SKM-1 treated with dmso at 0.1 percent for 144 hours (cell line): Measurements from ENCODE around the gene SMR3A.

Experiments
- DNase-seq: peaks from one replicate; lab custom pipeline; 2025; ENCODE audit not compliant: unreplicated experiment; lab: John Stamatoyannopoulos, UW

Gene SMR3A

GRCh38 chr4:70360460-70360859 is at the start of gene SMR3A:
Gene SMR3A (plus strand): TSS chr4:70360760. CDS start chr4:70362116, 1,356 bp downstream.
- no peak for DNase-seq

DNA sequence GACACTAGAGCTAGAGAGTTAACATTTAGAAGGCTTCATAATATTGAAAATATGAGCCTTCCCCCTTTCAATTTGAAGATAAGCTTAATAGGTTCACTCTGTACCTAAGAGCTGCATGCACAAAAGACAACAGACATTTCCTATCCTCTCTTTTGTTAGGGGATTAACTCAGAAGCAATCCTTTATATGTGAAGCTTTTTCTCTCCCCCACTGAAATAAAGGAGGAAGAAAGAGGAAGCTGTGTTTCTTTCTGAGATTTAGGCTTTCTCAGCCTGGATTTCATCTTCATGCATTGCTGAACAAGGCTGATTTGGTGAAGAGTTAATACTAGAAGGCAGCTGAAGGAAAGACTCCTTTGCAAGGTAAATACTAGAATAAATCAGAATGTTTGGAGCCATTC is 46.8 kb upstream of the SMR3A start:
- no peak for DNase-seq

- DNase-seq, result no peak
These were observed 44.6 kb upstream of the SMR3A start for GRCh38 chr4:70315928-70316327.

- DNase-seq, result no peak
These were observed 34.5 kb upstream of the SMR3A start for GRCh38 chr4:70326052-70326451.

GRCh38 chr4:70334681-70335080 is 25.9 kb upstream of the SMR3A start, which contains the start of gene CABS1:
Gene CABS1 (plus strand): TSS chr4:70334981. CDS start chr4:70335040, 59 bp downstream.
- DNase-seq, result no peak

- DNase-seq, result no peak
These were observed 24.5 kb upstream of the SMR3A start for GRCh38 chr4:70336043-70336442.

- DNase-seq, result no peak
These were observed 22.6 kb upstream of the SMR3A start for GRCh38 chr4:70337886-70338420.

DNA sequence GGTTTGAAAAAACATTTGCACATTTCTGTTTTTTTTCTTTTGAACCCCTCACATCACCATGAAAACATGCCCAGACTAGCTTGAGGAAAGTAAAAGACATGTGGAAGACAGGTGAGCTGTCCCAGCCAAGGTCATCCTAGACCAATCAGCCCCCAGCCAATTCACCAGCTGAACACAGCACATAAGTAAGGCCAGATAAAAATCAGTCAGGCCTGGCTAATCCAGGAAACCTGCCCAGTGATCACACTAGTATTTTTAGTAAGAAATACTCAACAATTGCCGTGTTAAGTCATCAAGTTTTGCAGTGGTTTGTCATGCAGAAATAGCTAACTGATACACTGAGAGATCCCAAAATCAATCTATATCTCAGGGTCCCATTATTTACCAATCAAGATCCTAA is 4.4 kb upstream of the SMR3A start:
- no peak for DNase-seq

- DNase-seq, result no peak
These were observed 1.4 kb upstream of the SMR3A start for GRCh38 chr4:70359115-70359661.

DNA sequence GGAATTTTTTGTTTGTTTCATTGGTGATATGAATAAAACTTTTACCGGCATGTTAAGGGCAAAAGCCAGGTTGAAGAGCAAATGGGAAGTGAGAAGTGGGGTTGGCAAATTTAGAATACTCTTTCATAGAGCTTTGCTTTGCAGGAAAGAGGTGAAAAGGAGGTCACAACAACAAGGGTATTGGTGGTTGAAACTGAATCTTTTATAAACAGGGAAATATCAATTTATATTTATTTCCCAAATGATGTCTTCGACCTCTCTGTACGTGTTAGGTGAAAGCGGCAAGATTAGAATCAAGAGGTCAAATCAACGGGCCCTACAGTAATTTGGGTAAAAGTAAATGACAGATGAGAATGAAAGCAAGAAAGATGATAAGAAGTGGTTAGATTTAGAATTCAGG is 3.4 kb downstream of the SMR3A start:
- DNase-seq, result no peak

- DNase-seq, result no peak
These were observed 4.9 kb downstream of the SMR3A start for GRCh38 chr4:70365479-70365878.

DNA sequence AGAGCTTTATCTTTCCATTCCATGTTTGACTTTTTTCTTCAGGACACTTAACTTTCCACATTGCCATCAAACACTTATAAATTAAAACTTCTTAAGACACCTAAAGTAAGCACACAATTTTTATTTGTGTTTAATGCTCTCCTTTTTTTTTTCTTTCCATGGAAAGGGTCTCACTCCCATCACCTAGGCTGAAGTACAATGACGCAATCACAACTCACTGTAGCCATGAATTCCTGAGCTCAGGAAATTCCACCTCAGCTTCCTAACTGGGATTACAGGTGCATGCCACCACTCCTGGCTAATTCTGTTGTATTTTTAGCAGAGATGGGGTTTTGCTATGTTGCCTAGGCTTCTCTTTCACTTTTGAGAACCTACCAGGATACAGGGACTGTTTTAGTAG is 7.3 kb downstream of the SMR3A start:
- DNase-seq, result no peak

DNA sequence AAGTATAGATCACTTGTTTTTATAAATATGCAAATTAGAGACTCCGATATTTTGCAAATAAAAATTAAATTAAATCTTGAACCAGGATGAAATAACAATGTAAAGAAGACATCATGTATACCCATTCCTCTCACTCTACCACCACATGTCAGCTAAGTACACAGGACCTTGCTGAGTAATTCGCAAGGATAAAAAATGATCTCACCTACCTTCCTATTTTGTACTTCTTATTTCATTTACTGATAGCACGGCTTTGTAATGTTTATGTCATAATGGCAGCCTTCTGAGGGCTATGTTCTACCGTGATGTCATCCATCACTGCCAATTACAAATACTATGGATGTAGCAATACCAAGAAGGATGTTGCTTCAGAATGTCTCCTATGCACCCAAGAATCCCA is 11.4 kb downstream of the SMR3A start:
- no peak for DNase-seq

- no peak for DNase-seq
These were observed 12.2 kb downstream of the SMR3A start for GRCh38 chr4:70372760-70373159.

DNA sequence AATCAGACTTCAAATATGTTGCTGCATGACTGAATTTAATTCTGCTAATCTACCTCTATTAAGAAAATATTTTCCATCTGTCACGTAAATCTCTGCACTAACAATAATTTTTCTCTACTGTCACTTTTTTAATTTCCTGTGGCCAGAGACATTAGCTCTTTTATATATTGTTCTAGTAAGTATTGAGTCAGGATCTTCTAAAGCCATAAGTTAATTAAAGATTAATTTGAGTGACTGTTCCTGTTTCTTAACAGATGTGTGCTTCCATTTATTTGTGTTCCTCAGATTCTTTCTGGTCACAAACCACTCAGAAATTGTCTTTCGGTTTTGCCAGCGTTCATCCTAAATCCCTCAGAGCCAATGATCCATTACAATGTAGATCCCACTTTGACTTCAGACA is 20.0 kb downstream of the SMR3A start:
- DNase-seq, result no peak

DNA sequence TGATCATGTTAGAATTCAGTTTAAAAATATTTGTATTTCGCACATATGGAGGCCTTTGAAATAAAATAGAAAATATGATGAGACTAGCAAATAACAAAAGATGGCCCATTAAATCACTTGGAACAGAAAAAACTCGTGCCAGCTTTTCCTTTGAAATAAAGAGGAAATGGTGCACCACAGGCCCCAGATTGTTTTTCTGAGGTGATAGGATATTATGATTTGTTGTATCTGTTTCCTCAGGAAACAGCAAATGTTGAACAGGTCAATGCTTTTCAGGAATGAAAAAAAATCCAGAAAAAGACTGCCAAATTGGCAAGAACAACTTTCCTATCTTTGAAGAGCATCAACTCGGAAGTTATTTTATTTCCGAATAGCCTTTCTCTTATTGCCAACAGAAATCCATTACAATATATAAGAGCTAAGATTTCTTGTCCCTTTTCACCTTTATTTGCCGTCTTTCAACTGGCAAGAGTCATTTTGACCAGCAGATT is 22.2 kb downstream of the SMR3A start, which contains the start of gene SMR3B:
SMR3B (plus strand) TSS at position 441 of the 491 bp plus-strand sequence. CDS start 1,380 bp downstream, outside the sequence.
- DNase-seq, result no peak

DNA sequence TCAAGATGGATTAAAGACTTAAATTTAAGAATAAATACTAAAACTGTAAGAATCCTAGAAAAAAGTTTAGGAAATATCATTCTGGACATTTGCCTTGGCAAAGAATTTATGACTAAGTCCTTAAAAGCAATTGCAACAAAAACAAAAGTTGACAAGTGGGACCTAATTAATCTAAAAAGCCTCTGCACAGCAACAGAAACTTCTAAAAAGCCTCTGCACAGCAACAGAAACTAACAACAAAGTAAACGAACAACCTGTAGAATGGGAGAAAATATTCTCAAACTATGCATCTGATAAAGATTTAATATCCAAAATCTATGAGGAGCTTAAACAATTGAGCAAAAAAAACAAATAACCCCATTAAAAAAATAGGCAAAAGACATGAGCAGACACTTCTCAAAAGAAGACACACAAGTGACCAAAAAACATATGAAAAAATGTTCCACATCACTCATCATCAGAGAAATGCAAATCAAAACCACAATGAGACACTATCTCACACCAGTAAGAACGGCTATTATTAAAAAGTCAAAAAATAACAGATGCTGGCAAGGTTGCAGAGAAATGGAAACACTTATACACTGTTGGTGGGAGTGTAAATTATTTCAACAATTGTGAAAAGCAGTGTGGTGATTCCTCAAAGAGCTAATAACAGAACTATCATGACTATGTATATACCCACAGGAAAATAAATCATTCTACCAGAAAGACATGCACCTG is 31.7 kb downstream of the SMR3A start:
- no peak for DNase-seq

DNA sequence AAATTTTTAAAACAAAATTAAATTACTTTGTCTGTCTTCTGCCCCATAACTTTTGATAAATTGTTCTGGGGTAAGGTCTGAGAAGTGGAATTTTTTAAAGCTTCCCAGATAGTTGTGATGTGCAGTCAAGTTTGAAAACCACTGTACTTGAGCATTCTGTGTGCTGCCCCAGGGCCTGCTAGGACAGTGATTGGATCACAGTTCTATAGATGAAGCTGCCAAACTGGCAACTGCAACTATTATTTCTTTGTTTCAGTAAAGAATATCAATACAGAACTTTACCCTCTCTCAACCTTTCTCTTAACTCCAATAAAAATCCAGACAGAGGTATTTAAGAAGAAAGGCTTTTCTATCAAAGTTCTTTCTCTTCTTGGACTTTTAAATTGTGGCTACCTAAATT is 37.0 kb downstream of the SMR3A start, which contains the start of gene OPRPN:
OPRPN (plus strand) TSS at position 361 of the 400 bp plus-strand sequence. CDS start 1,346 bp downstream, outside the sequence.
- DNase-seq, result no peak

DNA sequence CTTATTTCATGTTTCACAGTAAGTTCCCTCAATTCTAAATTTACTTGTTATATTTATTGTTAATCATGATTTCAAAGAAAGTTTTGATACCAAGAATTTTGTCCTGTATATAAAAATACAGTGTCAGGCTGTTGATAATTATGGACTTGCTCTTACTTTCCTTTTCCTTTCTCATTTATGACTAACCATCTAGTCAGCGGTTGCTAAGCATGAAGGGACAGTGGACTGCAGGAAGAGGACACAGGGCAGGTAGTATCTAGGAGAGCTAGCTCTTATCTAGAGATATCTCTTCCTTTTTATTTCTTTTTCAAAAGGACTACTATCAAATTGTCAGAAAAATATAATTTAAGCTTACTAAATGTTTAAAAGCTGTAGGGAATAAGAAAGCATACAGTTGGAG is 38.8 kb downstream of the SMR3A start:
- no peak for DNase-seq

GRCh38 chr4:70402762-70403161 is 42.2 kb downstream of the SMR3A start:
- no peak for DNase-seq

DNA sequence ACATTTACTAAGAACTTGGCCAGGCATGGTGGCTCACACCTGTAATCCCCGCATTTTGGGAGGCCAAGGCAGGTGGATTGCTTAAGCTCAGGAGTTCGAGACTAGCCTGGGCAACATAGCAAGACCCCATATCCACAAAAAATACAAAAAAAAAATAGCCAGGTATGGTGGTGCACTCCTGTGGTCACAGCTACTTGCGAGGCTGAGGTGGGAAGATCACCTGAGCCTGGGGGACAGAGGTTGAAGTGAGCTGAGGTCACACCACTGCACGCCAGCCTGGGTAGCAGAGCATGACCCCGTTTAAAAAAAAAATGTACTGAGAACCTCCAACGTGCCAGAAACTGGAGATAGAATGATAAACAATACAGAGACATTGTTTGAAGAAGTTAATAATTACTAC is 45.2 kb downstream of the SMR3A start:
- DNase-seq, result no peak
